T1000 (cell line): Measurements from ENCODE around the gene FMN1.
A peak's percentile ranks its signal among the peaks of the same experiment; 100 is the strongest.

ENCODE experiments used
- DNase-seq: peaks from one replicate; lab custom pipeline; 2025; ENCODE audit warnings: mixed read lengths; lab: John Stamatoyannopoulos, UW

FMN1 gene

DNA sequence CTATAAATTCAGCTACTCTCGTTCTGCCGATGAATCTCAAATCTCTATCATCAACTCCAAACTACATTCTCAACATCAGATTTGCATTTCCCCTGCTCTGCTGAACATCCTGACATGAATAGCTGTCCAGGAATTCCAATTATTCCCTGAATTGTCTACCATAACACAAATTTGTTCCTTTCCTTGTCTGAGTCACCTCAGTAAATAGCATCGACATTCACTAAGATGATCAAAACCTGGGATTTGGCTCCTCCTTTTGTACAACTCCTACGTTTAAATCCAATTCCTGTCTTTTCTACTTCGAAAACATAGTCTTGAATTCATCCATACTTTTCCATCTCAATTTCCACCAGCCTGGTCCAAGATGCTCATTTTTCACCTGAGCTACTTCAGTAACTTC lies 369.7 kb downstream of the FMN1 start:
- peak; percentile 10 for DNase-seq

DNA sequence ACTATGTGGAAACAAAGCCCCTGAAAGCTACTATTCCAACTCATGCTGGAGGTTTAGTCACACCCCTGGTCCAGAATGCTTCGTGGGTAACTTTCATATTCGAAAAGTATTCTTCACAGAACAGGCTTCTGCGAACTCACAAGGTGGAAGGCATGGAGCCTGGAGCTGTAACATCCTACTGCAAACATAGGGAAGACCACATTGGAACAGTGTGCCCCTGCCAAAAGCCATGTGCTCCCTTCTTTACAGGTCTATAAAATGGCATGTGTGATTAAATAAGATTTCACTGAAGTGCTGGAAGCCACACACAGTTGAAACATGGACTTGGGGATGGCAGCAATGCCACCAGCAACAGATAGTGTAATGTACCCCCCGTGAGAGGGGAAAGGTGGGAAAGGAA lies 370.8 kb downstream of the FMN1 start:
- DNase-seq = no peak

DNA sequence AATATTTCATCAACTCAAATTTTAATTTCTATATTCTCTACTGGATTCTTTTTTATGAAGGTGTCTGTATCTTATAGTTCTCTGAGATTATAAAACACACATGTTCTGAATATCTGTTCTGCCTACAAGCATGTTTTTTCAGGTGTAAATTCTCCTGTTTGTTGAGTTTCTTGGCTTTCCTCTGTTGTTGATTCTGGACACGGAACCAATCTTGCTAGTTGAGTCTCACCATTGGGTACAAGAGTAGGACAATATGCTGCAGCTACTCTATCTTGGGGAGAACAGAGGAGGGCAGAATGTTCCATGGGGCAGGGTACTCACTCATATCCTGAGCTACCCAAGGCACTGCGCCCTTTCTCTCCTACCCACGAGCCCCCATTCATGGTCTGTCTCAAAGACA lies 371.8 kb downstream of the FMN1 start:
- no peak for DNase-seq

DNA sequence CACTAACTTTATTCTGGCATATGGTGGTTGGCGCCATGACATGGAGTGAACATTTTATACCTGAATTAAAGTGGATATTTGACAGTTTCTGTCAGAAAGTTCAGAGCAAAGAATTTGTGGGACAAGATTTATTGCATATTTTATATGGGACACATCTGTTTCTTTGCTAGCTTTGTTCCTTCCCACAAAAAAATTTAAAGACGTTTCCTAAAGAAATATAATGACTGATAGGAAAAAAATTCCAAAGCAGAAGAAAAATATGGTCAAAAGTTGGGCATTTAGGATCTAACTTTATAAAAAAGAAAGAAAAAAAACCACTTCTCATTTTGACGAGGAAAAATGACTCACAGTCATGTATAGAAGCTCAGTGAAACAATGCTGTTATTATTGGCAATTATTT lies 375.1 kb downstream of the FMN1 start:
- no peak for DNase-seq

DNA sequence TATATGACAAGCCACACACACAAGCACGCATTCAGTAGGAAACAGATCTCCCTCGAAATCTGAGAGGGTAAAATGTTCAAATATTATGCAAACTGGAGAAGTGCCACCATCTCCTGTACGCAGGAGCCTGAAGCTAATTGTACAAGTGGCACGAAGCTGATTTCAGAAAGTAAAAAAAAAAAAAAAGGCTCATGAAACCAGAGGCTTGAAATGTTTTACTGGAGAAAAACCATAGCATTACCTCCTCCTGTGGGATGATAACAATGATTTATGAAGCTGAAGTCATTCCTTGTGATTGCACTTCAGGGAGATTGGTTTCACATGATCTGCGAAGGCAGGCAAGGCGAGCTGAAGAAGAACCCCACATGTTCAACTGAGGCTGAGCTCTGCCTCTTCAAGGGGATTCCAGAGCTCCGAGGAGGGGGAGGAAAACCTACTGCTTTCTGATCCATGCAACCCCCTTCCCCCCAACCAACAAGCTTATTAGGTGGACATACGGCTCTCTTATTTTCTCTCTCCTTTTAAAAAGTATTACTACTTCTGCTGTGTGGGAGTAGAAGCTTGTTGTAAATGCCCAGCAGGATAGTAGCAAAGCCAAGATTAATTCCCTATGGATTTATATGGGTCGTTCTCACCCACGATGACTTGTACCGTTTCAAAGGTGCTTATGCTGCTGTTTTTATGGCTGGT lies 375.6 kb downstream of the FMN1 start:
- DNase-seq = no peak

DNA sequence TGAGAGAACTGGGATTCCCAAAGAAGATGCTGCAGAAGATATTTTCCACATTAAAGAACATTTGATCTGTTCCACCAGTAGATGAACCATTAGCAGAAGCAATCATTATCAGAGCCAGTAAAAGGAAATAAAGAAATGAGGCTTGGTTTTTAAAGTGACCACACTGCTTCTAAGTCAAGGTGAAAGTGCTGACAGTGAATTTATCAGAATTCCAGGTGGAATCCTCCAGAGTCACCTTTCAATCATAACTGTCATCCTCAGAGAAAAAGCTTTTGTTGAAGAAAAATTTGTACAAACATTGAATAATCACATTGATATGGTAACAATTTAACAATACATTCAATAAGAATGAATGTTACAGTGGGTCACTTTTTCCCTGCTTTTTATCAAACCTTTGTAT lies 376.9 kb downstream of the FMN1 start:
- DNase-seq = no peak

DNA sequence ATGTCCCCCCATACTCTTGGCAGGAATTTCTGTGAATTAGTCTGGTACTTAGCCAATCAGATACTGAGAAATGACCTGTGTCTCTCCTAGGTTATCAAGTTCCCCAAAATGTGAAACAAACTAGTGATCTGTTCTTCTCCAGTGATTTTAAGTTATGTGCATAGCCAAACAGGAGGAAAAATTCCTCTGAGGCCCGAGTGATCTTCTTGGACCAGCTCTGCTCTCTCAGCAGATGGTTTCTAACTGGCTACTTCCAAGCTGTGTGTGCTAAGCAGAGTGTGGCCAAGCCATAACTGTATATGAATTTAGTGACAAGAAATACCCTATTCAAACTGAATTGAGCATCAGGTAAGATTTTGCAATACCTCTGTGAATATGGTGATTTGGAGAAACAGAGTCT lies 387.2 kb downstream of the FMN1 start:
- no peak for DNase-seq

DNA sequence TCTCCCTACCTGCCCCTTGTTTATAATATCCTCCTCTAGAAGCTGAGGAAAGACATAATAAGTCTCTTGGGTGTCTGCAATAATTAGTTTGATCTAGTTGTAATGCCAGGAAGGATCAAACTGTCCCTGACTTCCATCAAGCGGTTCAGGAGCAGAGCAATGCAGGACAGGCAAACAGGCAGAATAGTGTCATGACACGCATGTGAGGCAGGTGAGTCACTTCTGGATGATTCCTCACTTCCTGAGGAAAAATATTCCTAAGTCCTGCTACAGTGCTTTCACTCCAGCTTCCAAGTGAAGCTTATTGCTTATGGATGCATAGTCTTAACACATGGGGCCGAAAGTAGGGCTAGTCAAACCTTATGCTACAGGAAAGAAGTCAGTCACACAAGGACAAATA lies 390.9 kb downstream of the FMN1 start:
- DNase-seq = no peak

DNA sequence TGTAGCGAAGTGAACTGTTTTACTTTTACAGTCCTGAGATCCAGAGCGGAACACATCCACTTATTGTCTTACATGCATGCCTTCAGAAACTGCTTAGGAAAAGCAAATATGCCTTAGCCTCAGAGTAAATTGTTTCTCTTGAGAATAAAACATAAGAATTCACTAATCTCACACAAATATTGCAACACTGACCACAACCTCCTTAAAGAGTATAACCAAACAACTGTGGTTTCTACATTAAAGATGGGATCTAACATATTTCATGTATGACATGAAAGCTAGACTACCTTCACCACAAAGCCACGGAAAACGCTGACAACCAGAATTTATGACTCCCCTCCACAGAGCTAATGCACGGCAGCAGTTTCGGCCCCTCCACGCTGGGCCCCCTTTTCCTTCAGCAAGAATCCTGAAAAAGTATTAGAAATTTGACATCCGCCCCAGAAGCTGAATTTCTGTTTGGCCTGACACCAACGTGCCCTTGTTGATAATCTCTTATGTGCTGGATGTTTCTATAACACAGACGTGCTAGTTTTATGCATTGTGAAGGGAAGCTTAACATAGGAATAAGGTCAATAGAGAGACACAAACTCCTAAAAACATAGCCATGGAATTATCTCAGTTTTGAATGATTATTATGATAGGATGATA lies 392.1 kb downstream of the FMN1 start:
- DNase-seq = peak; percentile 9

DNA sequence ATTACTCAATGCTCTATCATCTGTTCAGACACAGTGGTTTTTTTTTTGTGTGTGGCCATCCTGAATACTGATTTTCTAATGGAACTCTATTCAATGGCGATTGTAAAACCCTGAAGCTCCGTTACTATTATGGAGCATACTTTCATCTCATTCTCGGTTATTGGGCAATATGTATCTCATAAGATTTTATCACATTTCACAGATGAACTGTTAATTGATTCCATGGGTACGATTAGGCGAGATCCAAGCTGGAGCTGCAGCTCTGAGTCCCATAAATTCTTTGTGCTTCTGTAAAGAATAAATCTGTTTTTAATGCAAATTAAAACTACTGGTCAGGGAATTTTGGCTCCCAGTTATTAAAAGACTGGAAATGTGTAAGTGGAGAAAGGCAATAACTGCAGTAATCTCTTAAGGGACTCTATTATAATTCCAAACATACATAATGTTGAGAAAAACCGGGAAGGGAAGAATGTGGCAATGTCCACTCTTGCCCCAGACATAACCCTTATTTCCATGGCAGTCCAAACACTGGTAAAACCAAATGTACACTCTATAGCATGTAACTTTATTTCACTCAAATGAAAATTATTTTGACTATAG lies 394.5 kb downstream of the FMN1 start:
- DNase-seq = no peak

DNA sequence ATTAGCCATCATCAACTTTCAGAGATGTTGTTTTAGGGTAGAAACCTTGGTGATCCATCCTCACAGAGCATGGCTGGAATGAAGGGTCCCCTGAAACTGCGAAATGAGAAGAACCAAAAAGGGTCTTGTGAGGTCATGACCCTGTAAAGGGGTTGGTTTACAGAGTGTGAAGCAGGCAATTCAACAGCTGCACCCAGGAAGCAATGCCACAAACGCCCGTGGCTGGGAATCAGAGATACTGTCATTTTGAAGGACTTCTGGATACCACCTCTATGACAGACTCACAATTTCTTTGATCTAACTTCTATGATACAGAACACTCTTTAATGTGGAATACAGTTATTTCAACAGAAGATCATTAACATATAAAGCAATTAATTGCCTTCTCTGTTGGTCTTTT lies 397.7 kb downstream of the FMN1 start:
- DNase-seq = no peak

DNA sequence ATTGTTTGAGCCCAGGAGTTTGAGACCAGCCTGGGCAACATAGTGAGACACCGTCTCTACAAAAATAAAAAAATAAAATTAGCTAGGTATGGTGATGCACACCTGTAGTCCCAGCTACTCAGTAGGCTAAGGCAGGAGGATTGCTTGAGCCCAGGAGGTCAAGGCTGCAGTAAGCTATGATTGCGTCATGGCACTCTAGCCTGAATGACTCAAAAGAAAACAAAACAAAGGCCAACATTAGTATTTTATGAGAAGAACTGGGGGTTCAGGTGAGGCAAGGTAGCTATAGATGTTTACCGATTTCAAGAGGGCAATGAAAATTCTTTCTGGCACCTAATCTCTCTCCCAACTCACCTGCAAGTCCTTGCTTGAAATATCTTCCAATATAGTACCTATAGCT lies 399.5 kb downstream of the FMN1 start:
- no peak for DNase-seq

DNA sequence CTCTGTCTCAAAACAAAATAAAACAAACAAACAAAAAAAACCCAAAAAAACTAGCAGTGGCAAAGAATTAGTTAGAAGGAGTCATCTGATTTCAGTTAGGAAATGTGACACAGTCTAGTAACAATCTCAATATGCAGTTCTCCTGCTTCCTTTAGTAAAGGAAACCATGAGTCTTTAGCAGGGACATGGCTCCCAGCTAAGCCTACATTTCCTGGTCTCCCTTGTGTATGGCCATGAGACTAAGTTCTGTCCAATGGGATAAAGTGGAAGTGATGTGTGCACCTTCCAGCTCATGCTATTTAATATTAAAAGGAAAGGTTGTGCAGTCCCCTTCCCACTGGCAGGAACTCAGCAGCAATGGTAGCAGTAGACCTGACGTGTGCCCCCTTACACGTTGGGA lies 402.1 kb downstream of the FMN1 start:
- DNase-seq = no peak

DNA sequence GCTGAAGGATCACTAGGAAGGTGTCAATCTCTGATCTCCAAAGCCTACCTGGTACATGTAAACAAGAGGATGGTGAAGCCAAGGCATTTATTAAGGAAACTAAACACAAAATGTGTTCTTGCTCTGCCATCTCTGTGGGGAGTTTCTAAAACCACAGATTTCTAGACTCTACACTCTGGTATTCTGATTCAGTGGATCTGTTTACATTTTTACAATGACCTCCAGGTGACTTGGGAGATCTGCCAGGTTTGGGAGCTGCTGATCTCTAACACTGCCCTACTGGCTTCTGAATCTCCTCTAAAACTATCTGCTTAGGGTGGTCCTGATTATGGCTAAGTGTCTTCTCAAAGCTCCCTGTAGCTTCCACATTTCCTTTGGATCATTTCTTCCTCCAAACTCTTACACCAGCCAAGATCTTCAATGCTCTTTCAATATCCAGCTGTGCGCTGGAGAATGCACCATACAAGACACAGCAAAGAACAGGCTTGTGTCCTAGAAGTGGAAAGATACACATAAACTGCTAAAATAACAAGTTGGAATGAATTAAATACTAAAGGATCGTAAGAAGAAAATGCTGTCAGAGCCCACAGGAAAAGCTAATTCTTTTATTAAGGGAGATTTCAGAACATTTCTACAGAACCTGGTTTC lies 404.0 kb downstream of the FMN1 start:
- no peak for DNase-seq

DNA sequence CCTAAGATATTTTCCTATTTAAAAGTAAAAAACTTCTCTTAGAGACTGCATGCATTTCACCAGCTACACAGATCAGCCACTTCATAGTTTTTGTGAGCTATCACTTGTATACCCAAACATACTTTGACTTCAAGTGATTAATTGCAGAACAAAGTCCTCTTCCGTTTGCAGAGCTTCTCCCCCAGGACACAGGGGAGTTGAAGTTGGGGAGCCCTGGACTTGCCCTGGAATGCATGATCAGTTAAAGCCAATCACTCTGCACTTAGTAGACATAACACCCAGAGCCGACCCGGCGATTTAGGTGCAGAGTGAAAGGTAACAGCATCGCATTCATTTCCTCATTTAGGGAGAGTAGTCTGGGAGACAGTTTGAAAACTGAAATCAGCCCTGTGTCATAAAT lies 406.6 kb downstream of the FMN1 start:
- DNase-seq = no peak

DNA sequence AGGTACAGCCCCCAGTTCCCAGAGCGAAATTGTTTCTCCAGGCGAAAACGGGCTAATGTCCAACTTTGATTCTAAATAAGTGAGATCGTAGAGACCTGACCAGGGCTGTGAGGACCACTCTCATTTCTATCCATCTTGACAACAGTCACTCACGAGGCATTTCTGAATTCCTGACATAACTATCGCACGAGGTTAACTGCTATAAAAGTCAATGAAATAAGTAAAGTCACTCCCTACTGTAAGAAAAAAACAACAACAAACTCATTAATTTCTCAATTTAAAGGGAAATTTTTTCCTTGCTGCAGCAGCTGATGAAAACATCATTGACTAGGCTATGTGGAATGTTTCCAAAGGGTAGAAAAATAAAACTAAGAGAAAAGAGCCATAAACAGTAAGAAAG lies 407.6 kb downstream of the FMN1 start:
- DNase-seq = no peak

DNA sequence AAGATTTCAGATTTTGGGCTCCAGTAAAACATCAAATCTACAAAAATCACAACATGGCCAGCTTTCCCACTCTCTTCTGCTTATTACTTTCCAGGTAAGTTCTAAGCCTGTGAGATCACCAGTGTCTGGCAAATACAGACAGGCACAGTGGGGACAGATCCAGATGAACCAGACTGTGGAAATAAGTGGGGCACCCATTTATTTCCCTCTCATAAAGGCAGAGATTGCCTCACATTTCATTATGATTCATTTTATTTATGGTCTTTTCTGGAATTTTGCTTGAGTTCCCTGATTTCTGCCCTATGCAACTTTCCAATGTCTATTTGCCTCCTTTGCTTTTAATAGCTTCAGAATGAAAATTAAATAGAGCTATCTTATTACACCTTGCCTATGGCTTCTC lies 409.9 kb downstream of the FMN1 start:
- DNase-seq = no peak

DNA sequence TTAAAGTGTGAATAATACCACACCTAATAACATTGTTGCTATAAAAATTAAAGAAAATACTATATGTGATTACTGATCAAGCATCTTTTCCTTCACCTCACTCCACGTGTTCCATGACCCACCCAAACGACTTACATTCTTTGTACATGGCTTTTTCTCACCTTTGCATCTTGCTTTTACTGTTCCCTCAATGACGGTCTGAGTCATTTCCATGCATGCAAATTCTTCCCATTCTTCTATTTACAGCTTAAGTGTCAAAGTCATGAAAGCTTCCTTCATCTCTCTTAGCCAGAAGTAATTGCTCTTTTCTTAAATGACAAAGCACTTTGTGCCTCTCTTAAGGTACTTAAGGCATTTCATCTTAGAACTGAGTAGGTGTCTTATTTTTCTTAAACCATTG lies 412.7 kb downstream of the FMN1 start:
- no peak for DNase-seq

DNA sequence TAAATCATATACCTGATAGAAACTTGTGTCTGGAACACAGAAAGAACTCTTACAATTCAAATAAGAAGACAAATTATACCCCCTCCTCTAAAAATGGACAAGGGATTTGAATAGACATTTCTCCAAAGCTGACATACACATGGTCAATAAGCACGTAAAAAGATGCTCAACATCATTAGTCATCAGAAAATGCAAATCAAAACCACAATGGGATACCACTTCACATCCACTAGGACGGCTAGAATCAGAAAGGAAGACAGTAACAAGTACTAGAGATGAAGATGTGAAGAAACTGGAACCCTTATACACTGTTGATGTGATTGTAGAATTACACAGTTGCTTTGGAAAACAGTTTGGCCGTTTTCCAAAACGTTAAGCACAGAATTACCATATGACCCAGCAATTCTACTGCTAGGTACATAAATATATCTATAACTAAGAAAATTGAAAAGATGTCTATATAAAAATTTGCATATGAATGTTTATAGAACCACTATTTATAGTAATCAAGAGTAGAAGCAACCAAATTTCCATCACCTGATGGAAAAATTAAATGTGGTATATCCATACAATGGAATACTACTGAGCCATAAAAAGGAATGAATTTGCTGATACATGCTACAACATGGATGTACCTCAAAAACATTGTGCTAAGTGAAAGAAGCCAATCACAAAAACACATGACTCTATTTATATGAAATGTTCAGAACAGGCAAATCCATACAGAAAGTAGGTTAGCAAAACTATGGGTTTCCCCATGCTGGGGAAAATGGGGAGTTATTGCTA lies 415.9 kb downstream of the FMN1 start:
- no peak for DNase-seq

DNA sequence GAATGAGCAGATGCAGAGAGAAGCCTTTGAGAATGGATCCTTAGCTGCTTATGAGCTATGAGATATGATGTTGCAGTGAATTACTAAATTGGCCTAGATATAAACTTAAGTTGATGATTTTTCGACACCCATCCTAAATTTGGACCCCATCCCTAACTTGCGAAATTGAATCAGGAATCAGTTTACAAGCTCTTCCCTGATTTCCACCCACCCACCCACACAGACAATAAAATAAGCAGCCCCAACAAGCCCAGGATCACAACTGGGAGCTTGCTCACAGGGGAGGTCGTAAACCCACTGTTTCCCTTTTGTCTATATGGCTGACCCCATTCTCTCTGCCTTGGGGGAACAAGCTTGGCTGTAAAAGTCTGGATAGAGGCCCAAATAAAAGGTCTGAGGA lies 419.4 kb downstream of the FMN1 start:
- no peak for DNase-seq

DNA sequence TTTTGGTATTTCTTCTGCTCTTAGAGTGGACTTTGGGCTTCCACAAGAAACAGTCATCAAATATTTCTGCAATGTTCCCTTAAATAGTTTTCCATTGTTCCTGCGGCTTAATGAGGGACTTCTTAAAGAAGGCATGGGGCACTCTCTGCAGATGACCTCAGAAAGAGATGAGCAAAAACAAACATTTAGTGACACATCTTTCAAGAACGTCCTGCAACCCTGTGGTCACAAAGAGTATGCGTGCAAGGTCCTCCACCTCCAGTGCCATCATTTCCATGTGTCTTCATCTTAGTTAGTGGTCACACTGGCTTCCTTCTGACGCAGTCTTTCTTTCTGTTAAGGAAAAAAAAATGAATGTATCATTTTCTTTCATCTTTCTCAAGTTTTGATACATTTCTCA lies 420.5 kb downstream of the FMN1 start:
- peak; percentile 51 for DNase-seq

DNA sequence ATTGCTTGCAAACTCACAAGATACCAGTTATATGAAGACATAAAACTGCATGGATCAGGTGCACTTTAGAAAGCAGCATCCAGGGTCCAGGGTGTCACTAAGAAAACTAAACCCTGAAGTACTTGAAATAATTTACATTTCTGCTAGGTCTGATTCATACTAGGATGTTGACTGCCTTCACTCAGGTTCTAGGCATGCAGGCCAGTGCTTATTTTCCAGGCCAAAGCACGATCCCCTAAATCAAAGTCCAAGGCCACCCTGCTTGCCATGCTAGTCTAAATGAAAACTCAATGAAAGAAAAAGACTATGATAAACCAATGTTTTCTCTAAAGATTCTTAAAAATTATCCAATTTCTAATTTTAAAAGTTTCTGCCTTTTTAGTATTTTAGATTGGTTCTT lies 427.3 kb downstream of the FMN1 start:
- no peak for DNase-seq
